Right cardiac atrium (tissue), 5 donors: ENCODE data around the gene KCNQ1. TPM values are rescaled to one million over a fixed set of nuclear protein-coding genes. Genes with fewer than 3 reads are reported as not detected.
A peak's percentile ranks its signal among the peaks of the same experiment; 100 is the strongest.

ENCODE experiments used
- ATAC-seq, 2 donors: fragments of 200-7000 bp; cut with Tn5 transposase; one replicate each; pipeline versions ENCODE4 v1.8.0 to v1.9.1; 2020; ENCODE audit warnings: moderate library complexity in 2 of 2, mild to moderate bottlenecking in 1 of 2
- DNase-seq, 3 donors: peaks; one replicate each; pipeline ENCODE4 v3.0.0-alpha.2; 2020
- H3K27ac ChIP-seq: one replicate; pipeline ENCODE4 v1.5.1; 2013; ENCODE audit warnings: mild to moderate bottlenecking, low read length, control low read depth, moderate library complexity
- H3K27me3 ChIP-seq: one replicate; pipeline ENCODE4 v1.6.1; 2013; ENCODE audit not compliant: control insufficient read depth, insufficient read depth
- H3K4me1 ChIP-seq: one replicate; pipeline ENCODE4 v1.6.1; 2013; ENCODE audit warnings: low read length; ENCODE audit not compliant: control insufficient read depth, insufficient read depth
- H3K4me3 ChIP-seq: one replicate; pipeline ENCODE4 v1.5.1; 2013; ENCODE audit warnings: low read length, control low read depth
- H3K9me3 ChIP-seq: one replicate; pipeline ENCODE4 v1.6.1; 2013; ENCODE audit warnings: low read length; ENCODE audit not compliant: control insufficient read depth
- WGBS: extraction: QIAGEN DNeasy Blood & Tissue Kit; methylation state at CpG from one replicate; pipeline ENCODE4 v1.1.7; 2013; 5-methylcytosine and 5-hydroxymethylcytosine counted together
- intact Hi-C, 4 donors: fragments of 100-400 bp; cut with DNase I; formaldehyde crosslinking; loops; one replicate each; pipeline versions ENCODE4 v1.11.0 to v1.14.0; 2022 to 2023
- polyA plus RNA-seq: library from polyadenylated mRNA; stranded (reverse); fragments of 200-250 nt; gene quantifications from one replicate; pipeline ENCODE4 v1.2.3, GENCODE V29; 2013
- total RNA-seq, 4 donors: library from RNA; stranded (reverse); fragmentation: NEBNext Ultra II Directional; extraction: Animal tissue kit (Norgen Biotek cat#: 25700); gene quantifications; one replicate each; pipeline ENCODE4 v1.2.1, GENCODE V29; 2021
- donor health status: healthy with polysubstance abuse.
- donor health status: DM: no; HTN: yes; CAD: no.
- donor health status: DM: no; HTN: no; CAD: no.
- donor health status: DM: no; HTN: yes; CAD: no; lungs with severe emphysema.
- donor health status: DM: yes; HTN: yes; CAD: no.

KCNQ1 gene
- total and polyA plus RNA-seq, 5 donors = 36.4 to 46.8 (median 37.7) TPM

DNA sequence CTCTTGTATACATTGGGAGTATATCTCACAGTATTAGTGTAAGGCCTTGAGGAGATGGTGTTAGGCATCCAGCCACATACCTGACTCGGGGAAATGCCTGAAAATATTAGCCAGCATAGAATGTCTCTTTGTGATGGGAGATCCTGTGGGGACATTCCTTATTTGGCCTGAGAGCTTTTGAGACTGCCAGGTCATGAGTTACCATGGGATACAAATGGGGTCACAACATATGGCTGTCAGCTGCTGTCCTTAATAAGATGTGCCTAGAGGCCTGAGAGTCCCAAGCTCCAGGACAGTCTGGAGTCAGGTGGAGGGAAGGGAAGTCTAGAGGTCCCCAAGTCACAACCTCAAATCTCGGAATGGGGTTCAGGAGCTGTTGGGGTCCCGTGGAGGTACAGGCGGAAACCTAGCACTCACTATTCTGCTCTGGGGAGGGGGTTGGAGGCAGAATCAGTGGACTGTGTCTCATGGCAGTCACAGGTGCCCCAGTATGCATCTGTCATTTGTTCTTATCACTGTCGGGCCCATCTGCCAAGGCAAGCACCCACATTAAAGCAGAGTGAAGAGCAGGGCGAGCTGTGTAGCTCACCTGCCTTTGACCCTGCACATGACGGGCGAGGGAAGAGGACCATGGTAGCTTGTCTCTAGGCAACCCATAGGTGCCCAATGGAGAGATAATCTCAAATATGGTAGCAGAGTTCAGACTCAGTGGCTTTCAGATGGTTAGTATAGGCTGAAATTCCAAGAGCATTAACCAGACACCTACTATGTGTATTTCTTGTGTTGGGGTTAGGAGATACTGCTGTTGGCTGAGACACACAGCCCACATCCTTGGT lies 225.0 kb downstream of the KCNQ1 start:
- H3K27me3 ChIP-seq = no peaks in the 10 kb centered on the region
- 95% methylated on average over 8 of the region's 8 CpGs for WGBS
- no peak for DNase-seq
- H3K27ac ChIP-seq = no peak overlapping the region
- ATAC-seq = no peak
- H3K4me3 ChIP-seq = no peak overlapping the region
- peaks cover 19% of the 10 kb centered on the region for H3K4me1 ChIP-seq
- no peaks in the 10 kb centered on the region for H3K9me3 ChIP-seq
- intact Hi-C loops = no loop called here

DNA sequence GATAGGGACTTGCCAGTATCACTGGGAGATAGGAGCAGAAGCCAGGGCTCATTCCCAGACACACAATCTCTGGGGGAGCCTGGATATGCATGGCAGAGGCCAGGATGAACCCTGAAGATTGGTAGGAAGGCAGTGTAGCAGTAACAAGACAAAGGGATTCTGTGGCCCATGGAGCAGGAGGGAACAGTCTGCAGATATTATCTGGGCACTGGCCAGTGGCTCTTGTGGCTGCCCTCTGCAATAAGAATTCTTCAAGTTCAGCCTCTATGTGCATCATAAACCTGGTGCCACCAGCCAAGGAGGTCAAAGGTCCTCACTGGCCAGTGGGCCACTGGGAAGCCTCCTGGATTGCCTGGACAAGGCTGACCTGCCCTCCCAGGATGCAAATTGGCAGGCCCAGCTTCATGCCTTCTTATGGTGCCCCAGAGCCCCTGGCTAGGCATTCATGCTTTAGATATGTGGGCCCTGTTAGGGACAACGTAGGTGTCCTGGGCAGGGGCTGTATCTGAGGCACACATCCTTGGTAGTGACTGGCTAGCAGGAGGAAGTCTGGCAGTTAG lies 225.8 kb downstream of the KCNQ1 start:
- intact Hi-C loops = no loop called here
- 84% methylated on average over 1 of the region's 1 CpG for WGBS
- Histone ChIP-seq H3K9me3 (no peaks in the 10 kb centered on the region), H3K27ac (no peak overlapping the region), H3K4me3 (no peak overlapping the region), H3K4me1 (peaks cover 19% of the 10 kb centered on the region), H3K27me3 (no peaks in the 10 kb centered on the region)
- no peak for DNase-seq
- no peak for ATAC-seq

DNA sequence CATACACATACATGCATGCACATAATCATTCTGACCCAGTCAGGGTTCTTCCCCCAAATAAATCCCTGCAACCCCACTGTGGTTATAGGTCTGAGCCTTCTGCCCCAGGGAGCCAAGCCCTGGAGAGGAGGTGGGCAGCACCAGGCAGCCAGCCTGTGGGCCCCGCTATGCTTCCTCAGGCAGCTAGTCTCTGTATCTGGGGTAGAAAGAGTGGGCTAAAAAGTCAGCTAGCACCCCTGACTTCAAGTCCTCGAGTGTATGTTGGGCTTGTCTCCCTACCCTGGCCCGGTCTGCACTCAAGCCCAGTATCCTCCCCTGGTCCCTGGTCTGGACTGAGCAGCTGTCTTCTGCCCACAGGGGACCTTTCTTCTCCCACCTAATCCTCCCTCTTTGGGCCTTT lies 226.9 kb downstream of the KCNQ1 start:
- Histone ChIP-seq H3K27ac (no peak overlapping the region), H3K27me3 (no peaks in the 10 kb centered on the region), H3K9me3 (no peaks in the 10 kb centered on the region), H3K4me1 (peaks cover 19% of the 10 kb centered on the region), H3K4me3 (no peak overlapping the region)
- DNase-seq = no peak
- 90% methylated on average over 3 of the region's 3 CpGs for WGBS
- intact Hi-C loops = no loop called here
- no peak for ATAC-seq

DNA sequence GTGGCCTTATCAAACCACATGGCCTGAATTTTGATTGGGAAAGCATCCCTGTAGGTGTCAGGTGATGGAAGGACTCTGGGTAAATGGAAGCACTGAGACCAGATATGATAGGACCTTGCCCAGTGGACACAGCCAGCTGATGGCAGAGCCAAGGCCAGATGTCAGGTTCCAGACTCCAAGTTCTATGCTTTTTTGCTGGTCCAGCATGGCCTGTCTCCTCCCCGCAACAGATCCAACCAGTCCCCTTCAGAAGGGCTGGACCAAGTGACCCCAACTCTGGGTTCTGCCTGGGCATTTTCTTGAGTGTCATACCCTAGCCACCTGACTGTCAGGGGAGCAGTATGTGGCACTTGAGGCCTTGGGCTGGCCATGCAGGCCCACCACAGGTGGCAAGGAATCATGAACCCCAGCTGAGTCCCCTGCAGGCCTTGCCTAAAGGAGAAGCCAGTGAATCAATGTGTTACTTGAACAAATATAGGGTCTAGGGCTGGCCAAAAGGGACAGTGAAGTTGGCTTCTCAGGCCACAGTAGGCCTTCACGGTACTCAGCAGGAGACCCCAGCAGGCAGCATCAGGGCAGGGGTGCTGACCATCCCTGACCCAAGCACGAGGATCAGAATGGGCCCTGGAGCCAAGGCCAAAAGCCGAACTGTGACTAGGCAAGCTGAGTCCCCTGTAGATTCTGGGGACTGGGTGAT lies 227.9 kb downstream of the KCNQ1 start:
- DNase-seq (no peak), ATAC-seq (no peak)
- no peaks in the 10 kb centered on the region for H3K27me3 ChIP-seq
- H3K4me1 ChIP-seq = peaks cover 19% of the 10 kb centered on the region
- 94% methylated on average over 4 of the region's 4 CpGs for WGBS
- no peaks in the 10 kb centered on the region for H3K9me3 ChIP-seq
- intact Hi-C loops = no loop called here
- no peak overlapping the region for H3K4me3 ChIP-seq
- H3K27ac ChIP-seq = no peak overlapping the region

DNA sequence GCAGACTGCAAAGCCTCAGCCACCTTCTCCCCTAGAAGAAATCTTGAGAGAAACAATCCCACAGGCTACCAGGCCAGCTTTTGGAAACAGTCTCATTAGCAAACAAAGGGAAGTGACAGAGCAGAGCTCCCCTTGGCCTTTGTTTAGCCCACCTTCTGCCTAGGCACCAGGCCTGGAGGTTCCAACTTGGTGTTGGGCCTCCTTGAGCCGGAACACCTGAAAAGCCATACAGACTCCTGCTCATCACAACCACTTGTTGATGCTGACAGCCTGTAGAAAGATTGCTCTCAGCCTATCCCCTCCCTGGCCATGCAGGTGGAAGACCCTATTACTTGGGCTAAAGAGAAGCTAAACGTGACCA lies 228.4 kb downstream of the KCNQ1 start:
- Histone ChIP-seq H3K4me1 (peaks cover 19% of the 10 kb centered on the region), H3K27me3 (no peaks in the 10 kb centered on the region), H3K4me3 (no peak overlapping the region), H3K27ac (no peak overlapping the region), H3K9me3 (no peaks in the 10 kb centered on the region)
- DNase-seq (no peak), ATAC-seq (no peak)
- WGBS = 90% methylated on average over 2 of the region's 2 CpGs
- intact Hi-C loops = no loop called here

DNA sequence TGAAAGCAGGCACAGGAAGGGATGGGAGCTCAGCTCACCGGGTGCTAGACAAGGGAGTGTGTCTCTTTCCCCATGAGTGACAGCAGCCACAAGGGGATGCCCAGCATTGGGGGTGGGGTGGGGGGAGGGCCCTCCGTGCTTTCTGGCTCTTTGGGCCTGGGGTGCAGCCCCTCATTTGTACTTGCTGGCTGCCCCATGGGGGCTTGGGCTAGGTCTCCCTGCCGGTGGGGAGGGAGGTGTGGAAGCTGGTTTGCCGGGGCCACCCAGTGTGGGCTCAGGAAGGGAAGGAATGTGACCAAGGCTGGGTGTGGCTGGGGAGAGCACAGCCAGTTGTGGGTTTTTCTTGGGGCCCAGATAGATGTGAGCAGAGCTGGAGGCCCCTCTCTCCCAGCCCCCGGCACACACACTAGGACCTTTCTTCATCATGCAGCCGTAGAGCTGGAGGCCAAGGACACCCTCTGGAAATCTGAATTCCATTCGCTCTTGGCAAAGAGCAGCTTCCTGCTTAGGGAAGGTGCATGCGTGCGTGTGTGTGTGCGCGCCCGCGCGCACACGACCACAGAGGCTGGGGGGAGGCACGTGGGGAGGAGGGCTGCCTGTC lies 229.2 kb downstream of the KCNQ1 start:
- intact Hi-C loops = no loop called here
- Histone ChIP-seq H3K4me1 (peaks cover 19% of the 10 kb centered on the region), H3K27ac (no peak overlapping the region), H3K4me3 (no peak overlapping the region), H3K27me3 (no peaks in the 10 kb centered on the region), H3K9me3 (no peaks in the 10 kb centered on the region)
- ATAC-seq = no peak
- DNase-seq = no peak
- WGBS = 64% methylated on average over 16 of the region's 16 CpGs

DNA sequence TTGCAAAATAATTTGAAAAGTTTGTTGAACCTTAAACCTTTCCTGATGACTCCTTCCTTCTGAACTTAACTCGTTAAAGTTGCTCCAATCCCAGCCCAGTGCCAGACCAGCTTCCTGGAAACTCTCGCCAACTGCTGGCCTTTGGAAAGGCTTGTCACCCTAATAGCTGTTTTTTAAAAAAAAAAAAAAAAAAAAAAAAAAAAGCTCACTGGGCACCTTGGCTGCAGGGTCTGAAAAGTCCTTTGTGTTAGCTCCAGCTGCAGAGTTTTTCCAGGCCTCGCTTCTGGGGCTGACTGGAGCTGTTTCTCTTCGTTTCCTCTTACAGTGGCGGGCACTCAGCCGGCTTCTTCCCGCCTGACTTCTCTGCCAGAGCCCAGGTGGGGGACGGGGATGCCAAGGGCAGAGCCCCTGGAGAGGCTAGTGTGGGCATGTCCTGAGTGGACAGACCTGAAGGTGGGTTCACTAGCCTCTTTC lies 229.9 kb downstream of the KCNQ1 start:
- intact Hi-C loops = no loop called here
- no peak for DNase-seq
- ATAC-seq = no peak
- Histone ChIP-seq H3K9me3 (no peaks in the 10 kb centered on the region), H3K4me1 (peaks cover 18% of the 10 kb centered on the region), H3K27me3 (no peaks in the 10 kb centered on the region), H3K4me3 (no peak overlapping the region), H3K27ac (no peak overlapping the region)
- 59% methylated on average over 8 of the region's 8 CpGs for WGBS

DNA sequence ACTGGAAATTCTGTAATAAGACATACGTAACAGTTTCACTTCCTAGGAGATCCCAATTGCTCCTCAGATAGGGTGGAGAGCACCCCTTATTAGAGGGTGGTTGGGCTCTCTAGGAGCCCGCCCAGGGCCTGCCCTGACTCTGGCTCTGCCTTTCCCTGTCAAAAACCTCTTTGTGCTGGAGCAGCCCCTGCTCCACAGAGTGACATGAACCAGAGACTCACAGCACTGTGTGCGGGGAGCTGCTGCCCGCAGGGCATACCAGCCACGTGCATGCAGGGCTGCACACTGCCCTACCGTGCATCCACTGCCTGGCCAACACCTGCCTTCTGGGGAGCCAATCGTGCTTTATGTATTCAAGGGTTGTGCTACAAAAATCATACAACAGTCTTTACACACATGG lies 230.7 kb downstream of the KCNQ1 start:
- WGBS = 68% methylated on average over 7 of the region's 7 CpGs
- Histone ChIP-seq H3K27ac (no peak overlapping the region), H3K4me3 (no peak overlapping the region), H3K4me1 (peaks cover 13% of the 10 kb centered on the region), H3K9me3 (no peaks in the 10 kb centered on the region), H3K27me3 (no peaks in the 10 kb centered on the region)
- DNase-seq (peak in 1 of 3 donors; percentile 58), ATAC-seq (peak; percentile 47 to 59)
- intact Hi-C loops = no loop called here

DNA sequence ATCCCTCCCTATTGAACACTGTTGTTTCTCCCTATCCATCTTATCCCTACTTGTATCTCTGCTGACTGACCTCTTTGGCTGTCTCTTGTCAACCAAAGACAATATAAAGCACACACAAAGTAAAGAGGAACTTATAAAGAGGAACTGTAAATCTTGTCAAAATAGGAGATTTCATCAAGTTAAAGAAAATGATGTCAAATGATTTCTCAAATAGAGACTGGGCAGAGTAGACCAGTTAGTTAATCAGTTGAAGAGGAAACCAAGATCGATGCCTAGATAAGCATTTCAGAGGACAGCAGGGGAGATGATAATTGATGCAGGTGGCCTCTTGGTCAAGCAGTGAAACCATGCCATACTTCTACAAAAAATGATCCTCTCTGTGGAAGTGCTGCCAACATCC lies 232.3 kb downstream of the KCNQ1 start:
- Histone ChIP-seq H3K9me3 (no peaks in the 10 kb centered on the region), H3K4me3 (no peak overlapping the region), H3K27ac (no peak overlapping the region), H3K4me1 (peaks cover 13% of the 10 kb centered on the region), H3K27me3 (no peaks in the 10 kb centered on the region)
- no peak for ATAC-seq
- intact Hi-C loops = no loop called here
- no peak for DNase-seq
- 60% methylated on average over 1 of the region's 1 CpG for WGBS

DNA sequence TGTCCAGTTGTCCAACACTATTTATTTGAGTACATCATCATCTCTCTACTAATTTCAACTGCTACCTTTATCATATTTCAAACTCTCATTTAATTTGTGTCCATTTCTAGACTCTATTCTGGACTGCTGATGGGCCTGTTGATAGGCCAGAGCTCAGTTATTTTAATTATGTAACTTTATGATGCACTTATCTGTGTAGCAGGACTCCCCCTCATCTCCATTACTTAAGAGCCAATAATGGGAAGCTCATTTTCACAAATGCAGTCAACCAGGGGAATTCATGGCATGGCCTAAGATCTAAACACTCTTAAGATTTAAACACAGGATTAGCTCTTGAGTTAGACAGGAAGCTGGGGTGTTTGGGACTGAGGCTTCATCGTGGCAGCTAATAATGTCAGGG lies 233.6 kb downstream of the KCNQ1 start:
- intact Hi-C loops = no loop called here

More for the DNA sequence above, 233.6 kb downstream of the KCNQ1 start:
- DNase-seq (no peak), ATAC-seq (no peak)
- no peaks in the 10 kb centered on the region for H3K27me3 ChIP-seq
- H3K4me1 ChIP-seq = peaks cover 4% of the 10 kb centered on the region
- H3K4me3 ChIP-seq = no peak overlapping the region
- no peak overlapping the region for H3K27ac ChIP-seq
- no peaks in the 10 kb centered on the region for H3K9me3 ChIP-seq
- 56% methylated on average over 1 of the region's 1 CpG for WGBS
